Ascending aorta (tissue), 2 donors: ENCODE data around the gene RADIL. TPM values are rescaled to one million over a fixed set of nuclear protein-coding genes. Genes with fewer than 3 reads are reported as not detected.

Experiments
- DNase-seq, 2 donors: peaks; one replicate each; pipeline ENCODE4 v3.0.0-alpha.2; 2019; ENCODE audit warnings: low spot score in 2 of 2
- H3K27ac ChIP-seq, 2 donors: fragments of 200-600 bp; sonication (generic); one replicate each; pipeline ENCODE4 v1.5.1; 2016 to 2017; ENCODE audit warnings: mild to moderate bottlenecking in 1 of 2
- H3K27me3 ChIP-seq: fragments of 200-600 bp; sonication (generic); one replicate; pipeline ENCODE4 v1.5.1; 2017
- H3K36me3 ChIP-seq, 2 donors: fragments of 200-600 bp; sonication (generic); one replicate each; pipeline ENCODE4 v1.5.1; 2016
- H3K4me1 ChIP-seq, 2 donors: fragments of 200-600 bp; sonication (generic); one replicate each; pipeline ENCODE4 v1.5.1; 2016 to 2017; ENCODE audit warnings: mild to moderate bottlenecking in 1 of 2
- H3K4me3 ChIP-seq, 2 donors: fragments of 200-600 bp; sonication (generic); one replicate each; pipeline ENCODE4 v1.5.1; 2016 to 2017; ENCODE audit warnings: mild to moderate bottlenecking in 1 of 2
- H3K9me3 ChIP-seq, 2 donors: fragments of 200-600 bp; sonication (generic); one replicate each; pipeline ENCODE4 v1.5.1; 2016
- intact Hi-C: fragments of 100-400 bp; cut with DNase I; formaldehyde crosslinking; loops from one replicate; pipeline ENCODE4 v1.15.1; 2023
- total RNA-seq: library from RNA; depleted of rRNA; stranded (reverse); fragments of >200 nt; gene quantifications from one replicate; pipeline ENCODE4 v1.1.0, GENCODE V29; 2016
- TF ChIP-seq, protein P1 (sequence below), 3 experiments: fragments of 200-600 bp in 2 of 3; fragments of 450-650 bp in 1 of 3; sonication (generic) in 2 of 3; IDR thresholded peaks; one replicate each; pipeline ENCODE4 v1.5.1; 2016 to 2019; ENCODE audit warnings: antibody characterized with exemption in 3 of 3, mild to moderate bottlenecking in 1 of 3, moderate library complexity in 1 of 3

RADIL gene
- total RNA-seq, 1 donor from 2014 or later: 42.4 TPM

DNA sequence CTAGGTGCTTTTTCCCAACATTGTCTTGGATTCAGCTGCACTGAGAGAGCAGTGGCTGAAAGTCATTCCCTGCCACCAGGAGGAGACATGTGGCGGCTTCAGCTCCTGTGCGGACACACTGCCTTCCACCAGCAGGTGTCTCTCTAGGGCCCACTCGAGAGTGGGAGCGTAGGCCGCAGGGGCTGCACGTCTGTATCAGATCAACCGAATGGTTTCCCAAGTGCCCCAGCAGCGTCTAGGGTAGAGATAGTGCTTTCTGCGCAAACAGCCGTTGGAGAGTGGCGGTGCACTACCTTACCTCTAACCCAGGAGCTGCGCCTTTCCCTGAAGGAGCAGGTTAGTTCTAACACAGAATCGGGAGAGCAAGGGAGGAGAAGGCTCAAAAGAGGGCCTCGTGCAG, 53.3 kb downstream of the RADIL start:
- TF ChIP-seq, protein P1, sequence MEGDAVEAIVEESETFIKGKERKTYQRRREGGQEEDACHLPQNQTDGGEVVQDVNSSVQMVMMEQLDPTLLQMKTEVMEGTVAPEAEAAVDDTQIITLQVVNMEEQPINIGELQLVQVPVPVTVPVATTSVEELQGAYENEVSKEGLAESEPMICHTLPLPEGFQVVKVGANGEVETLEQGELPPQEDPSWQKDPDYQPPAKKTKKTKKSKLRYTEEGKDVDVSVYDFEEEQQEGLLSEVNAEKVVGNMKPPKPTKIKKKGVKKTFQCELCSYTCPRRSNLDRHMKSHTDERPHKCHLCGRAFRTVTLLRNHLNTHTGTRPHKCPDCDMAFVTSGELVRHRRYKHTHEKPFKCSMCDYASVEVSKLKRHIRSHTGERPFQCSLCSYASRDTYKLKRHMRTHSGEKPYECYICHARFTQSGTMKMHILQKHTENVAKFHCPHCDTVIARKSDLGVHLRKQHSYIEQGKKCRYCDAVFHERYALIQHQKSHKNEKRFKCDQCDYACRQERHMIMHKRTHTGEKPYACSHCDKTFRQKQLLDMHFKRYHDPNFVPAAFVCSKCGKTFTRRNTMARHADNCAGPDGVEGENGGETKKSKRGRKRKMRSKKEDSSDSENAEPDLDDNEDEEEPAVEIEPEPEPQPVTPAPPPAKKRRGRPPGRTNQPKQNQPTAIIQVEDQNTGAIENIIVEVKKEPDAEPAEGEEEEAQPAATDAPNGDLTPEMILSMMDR (IDR thresholded peaks at IDR 0.05): peak; percentile 44 to 47 (median 46)
- no peak overlapping the region for H3K27ac ChIP-seq
- DNase-seq: no peak
- no peaks in the 10 kb centered on the region for H3K27me3 ChIP-seq
- H3K4me3 ChIP-seq: no peak overlapping the region
- intact Hi-C loops: loop anchor here (5.0 kb wide), 1 partner anchor 52 kb away; the partner anchor contains the start of gene RADIL
- no peaks in the 10 kb centered on the region for H3K9me3 ChIP-seq
- peaks cover 0 to 5% of the 10 kb centered on the region in 2 donors for H3K36me3 ChIP-seq
- no peaks in the 10 kb centered on the region for H3K4me1 ChIP-seq

DNA sequence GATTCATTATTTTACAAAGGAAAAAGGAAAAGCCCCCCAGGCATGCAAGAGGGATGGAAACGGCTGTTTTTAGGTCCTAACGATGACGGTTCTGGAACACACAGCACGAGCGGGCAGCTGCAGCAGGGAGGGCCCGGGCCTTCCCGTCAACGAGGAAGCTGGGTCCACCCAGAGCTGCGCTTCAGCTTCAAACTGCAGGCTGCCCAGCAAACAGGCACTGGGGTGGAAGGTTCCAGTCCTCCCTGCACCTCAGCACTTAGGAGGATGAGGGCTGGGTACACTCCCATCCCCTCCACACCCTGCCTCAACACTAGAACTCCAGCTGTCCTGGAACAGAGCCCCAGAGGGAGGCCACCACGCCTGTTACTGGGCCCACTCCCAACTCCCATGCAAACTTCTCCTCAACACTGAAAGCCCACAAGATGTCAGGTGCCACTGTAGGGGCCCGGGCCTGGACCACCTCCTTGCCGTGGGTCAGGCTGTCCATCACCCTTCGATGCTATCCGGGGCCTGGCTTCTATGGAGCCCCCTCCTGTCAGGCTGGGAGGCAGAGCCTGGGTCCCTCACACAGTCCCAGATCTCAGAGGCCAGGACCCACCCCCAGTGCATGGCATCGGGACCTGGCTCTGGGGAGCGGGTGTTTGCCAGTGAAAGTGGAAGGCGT, 54.7 kb downstream of the RADIL start:
- intact Hi-C loops: no loop called here
- Histone ChIP-seq H3K27me3 (no peaks in the 10 kb centered on the region), H3K4me1 (no peaks in the 10 kb centered on the region), H3K27ac (no peak overlapping the region), H3K9me3 (no peaks in the 10 kb centered on the region), H3K4me3 (no peak overlapping the region), H3K36me3 (no peaks in the 10 kb centered on the region)
- DNase-seq: no peak
- TF ChIP-seq, protein P1 (IDR thresholded peaks at IDR 0.05): no peak

DNA sequence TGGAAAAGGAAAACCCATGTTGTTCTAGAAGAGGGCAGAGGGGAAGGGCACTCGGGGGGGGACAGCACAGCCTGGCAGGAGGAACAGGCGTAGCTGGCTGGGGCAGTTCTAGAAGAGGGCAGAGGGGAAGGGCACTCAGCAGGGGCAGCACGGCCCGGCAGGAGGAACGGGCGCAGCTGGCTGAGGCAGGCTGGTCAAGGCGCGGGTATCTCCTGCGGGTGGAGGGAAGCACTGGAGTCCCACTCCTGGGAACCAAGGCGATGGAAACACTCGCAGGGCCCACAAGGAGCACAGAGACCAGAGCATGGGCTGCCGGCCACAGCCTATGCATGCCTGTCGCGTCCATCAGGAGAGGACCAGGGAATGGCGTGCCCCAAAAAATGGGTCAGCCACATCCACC, 58.4 kb downstream of the RADIL start:
- Histone ChIP-seq H3K27ac (no peak overlapping the region), H3K27me3 (no peaks in the 10 kb centered on the region), H3K4me3 (no peak overlapping the region), H3K9me3 (no peaks in the 10 kb centered on the region), H3K4me1 (peaks cover 0 to 3% of the 10 kb centered on the region in 2 donors), H3K36me3 (no peaks in the 10 kb centered on the region)
- intact Hi-C loops: no loop called here
- no peak for DNase-seq
- TF ChIP-seq, protein P1 (IDR thresholded peaks at IDR 0.05): no peak

DNA sequence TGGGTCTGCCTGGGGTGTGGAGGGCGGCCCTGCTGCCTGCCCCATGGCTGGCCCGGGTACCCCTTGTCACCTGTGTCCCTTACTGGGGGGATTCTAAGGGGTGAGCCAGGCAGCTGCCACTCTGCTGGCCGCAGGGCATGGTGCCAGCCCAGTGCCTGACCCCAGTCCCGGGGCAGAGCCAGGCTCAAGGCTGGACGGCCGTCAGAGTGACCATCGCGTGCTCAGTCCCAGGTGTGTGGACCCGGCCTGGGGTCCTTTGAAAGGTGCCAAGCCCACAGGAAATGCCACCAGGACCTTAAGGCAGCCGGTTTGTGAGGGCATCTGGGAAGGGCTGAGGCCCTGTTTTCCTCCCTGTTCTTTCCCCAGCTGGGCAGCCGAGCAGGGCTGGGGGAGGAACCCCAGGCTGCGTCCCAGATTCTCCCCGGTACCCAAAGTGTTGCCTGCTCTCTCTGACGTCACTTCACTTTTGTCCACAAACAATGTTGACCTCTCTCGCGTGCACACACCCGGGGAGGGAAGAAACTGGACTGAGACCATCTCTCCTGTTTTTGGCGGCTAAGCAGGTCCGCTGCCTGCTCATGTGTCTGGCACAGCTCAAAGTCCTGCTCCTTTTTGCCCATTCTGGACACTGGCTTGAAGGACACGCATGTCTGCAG, 59.3 kb downstream of the RADIL start:
- Histone ChIP-seq H3K27me3 (no peaks in the 10 kb centered on the region), H3K27ac (no peak overlapping the region), H3K9me3 (no peaks in the 10 kb centered on the region), H3K36me3 (no peaks in the 10 kb centered on the region), H3K4me3 (no peak overlapping the region), H3K4me1 (peaks cover 0 to 6% of the 10 kb centered on the region in 2 donors)
- intact Hi-C loops: no loop called here
- TF ChIP-seq, protein P1 (IDR thresholded peaks at IDR 0.05): no peak
- DNase-seq: no peak

DNA sequence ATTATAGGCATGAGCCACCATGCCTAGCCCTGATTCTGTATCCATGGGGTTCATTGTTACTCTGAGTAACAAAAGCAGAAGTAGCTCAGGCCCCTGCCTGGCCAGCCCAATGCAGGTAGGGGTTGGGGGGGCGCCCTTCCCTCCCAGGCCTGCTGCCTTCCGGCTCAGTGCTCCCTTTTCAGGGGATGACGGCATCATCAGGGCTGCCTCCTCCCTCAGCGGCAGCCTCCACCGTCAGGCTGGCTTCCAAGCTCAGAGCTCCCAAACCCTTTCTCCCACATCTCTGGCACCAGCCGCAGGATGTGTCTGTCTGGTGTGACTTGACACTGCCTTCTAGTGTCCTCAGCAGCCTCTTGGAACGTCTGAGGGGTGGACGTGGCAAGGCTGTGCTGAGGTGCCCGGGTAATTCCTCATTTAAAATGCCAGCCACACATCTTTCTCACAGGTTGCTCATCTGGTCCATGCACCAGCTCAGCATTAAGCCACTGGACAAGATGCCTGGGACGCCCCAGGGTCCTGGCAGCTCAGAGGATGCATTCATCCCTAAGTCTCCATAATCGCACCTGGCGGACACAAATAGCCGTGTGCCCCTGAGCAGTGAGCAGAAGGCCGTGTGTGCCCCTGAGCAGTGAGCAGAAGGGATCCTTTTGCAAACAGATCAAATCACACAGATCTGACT, 59.9 kb downstream of the RADIL start:
- TF ChIP-seq, protein P1 (IDR thresholded peaks at IDR 0.05): no peak

More for the DNA sequence above, 59.9 kb downstream of the RADIL start:
- Histone ChIP-seq H3K36me3 (no peaks in the 10 kb centered on the region), H3K4me3 (no peak overlapping the region), H3K9me3 (no peaks in the 10 kb centered on the region), H3K4me1 (peaks cover 0 to 6% of the 10 kb centered on the region in 2 donors), H3K27ac (no peak overlapping the region), H3K27me3 (no peaks in the 10 kb centered on the region)
- intact Hi-C loops: no loop called here
- DNase-seq: no peak
